ENCODE measurements around the gene SLC36A4. TPM values are rescaled to one million over a fixed set of nuclear protein-coding genes. Genes with fewer than 3 reads are reported as not detected.

The SLC36A4 gene
- polyA plus RNA-seq, 6 donors from 2014 or later: 23.6 to 35.4 (median 34.0) TPM

DNA sequence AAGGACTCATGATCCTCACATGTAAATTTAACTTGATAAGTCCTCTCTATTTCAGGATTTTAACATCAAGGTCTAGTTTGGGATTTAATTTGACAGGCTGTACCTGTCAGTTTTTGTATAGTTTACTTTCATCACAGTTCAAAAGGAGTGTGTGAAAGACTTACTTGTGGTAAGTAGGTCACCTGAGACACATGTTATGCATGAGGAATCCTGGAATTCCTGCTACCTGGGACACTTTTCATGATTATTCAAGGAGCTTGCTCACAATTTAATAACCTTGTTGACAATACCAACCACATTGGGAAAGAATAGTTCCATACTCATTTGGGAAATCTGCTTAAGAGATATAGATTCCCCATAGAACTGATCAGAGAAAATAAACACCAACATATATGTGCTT lies 15.8 kb upstream of the SLC36A4 start:
- Mint-ChIP-seq H3K36me3 (peaks cover 5% of the 10 kb centered on the region in 2 donors), H3K27me3 (peaks cover 7 to 17% (median 10%) of the 10 kb centered on the region in 3 donors), H3K4me1 (no peaks in the 10 kb centered on the region), H3K9me3 (peaks cover 3 to 8% (median 6%) of the 10 kb centered on the region in 7 donors), H3K27ac (no peak overlapping the region), H3K4me3 (no peak overlapping the region)
- ATAC-seq (ENCODE audit: low read depth in 2 of 2) (no peak), DNase-seq (no peak)

DNA sequence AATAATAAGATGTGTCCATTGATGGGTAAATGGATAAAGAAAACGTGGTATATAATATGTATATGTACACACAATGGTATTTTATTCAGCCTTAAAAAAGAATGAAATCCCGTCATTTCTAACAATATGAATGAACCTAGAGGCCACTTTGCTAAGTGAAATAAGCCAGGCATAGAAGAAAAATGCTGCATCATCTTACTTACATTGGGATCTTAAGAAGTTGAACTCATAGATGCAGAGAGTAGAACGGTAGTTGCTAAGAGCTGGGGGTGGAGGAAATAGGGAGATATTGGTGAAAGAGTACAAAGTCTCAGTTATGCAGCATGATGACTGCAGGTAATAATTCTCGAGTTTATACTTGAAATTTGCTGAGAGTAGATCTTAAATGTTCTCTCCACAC lies 14.3 kb upstream of the SLC36A4 start:
- H3K4me3 Mint-ChIP-seq: no peak overlapping the region
- H3K9me3 Mint-ChIP-seq: peaks cover 6 to 15% (median 12%) of the 10 kb centered on the region in 7 donors
- peaks cover 13 to 22% (median 19%) of the 10 kb centered on the region in 3 donors for H3K27me3 Mint-ChIP-seq

DNA sequence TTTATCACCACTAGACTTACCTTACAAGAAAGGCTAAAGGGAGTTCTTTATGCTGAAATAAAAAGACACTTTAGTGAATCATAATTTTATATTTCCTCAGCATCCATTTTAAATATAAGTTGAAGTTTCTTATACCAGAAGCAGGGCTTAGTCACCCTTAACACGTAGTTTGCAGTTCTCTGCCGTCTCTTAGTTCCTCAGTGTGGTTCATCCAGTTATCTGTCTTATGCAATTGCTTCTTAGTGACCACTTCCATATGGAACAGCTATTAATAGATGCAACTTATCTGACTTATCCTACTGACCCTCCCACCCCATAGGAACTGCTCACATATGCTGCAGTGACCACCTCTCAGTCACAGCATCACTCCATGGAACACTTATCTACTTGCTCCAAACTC lies 11.7 kb upstream of the SLC36A4 start:
- H3K4me3 Mint-ChIP-seq: no peak overlapping the region
- peaks cover 8 to 10% of the 10 kb centered on the region in 2 donors for H3K36me3 Mint-ChIP-seq
- peaks cover 6 to 15% (median 12%) of the 10 kb centered on the region in 7 donors for H3K9me3 Mint-ChIP-seq
- no peak for ATAC-seq (ENCODE audit: low read depth in 2 of 2)
- no peak overlapping the region for H3K27ac Mint-ChIP-seq
- no peaks in the 10 kb centered on the region for H3K4me1 Mint-ChIP-seq
- no peak for DNase-seq
- H3K27me3 Mint-ChIP-seq: peaks cover 26 to 35% (median 32%) of the 10 kb centered on the region in 3 donors

More for the DNA sequence above, 14.3 kb upstream of the SLC36A4 start:
- no peak for DNase-seq
- ATAC-seq (ENCODE audit: low read depth in 2 of 2): no peak
- H3K27ac Mint-ChIP-seq: no peak overlapping the region
- peaks cover 8 to 10% of the 10 kb centered on the region in 2 donors for H3K36me3 Mint-ChIP-seq
- H3K4me1 Mint-ChIP-seq: no peaks in the 10 kb centered on the region

DNA sequence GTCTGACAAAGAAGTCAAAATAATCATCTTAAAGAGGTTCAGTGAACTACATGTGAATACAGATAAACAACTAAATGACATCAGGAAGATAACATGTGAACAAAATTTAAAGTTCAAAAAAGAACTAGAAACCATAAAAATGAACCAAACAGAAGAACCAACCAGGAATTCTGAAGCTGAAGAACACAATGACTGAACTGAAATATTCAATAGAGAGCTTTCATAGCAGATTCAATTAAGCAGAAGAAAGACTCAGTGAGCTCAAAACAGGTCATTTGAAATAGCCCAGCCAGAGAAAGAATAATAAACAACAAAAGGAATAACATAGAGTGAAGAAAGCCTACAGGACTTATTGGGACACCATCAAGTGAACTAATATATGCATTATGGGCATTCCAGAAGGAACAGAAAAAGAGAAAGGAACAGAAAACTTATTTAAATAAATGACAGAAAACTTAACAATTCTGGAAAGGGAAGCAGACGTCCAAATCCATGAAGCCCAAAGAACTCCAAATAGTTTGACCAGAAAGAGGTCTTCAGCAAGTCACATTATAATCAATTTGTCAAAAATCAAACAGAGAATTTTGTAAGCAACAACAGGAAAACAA lies 11.0 kb upstream of the SLC36A4 start:
- no peak overlapping the region for H3K27ac Mint-ChIP-seq
- H3K27me3 Mint-ChIP-seq: peaks cover 26 to 36% (median 32%) of the 10 kb centered on the region in 3 donors
- H3K9me3 Mint-ChIP-seq: peaks cover 6 to 15% (median 12%) of the 10 kb centered on the region in 7 donors
- ATAC-seq (ENCODE audit: low read depth in 2 of 2) (no peak), DNase-seq (no peak)
- peaks cover 8 to 10% of the 10 kb centered on the region in 2 donors for H3K36me3 Mint-ChIP-seq
- H3K4me1 Mint-ChIP-seq: no peaks in the 10 kb centered on the region
- H3K4me3 Mint-ChIP-seq: no peak overlapping the region

DNA sequence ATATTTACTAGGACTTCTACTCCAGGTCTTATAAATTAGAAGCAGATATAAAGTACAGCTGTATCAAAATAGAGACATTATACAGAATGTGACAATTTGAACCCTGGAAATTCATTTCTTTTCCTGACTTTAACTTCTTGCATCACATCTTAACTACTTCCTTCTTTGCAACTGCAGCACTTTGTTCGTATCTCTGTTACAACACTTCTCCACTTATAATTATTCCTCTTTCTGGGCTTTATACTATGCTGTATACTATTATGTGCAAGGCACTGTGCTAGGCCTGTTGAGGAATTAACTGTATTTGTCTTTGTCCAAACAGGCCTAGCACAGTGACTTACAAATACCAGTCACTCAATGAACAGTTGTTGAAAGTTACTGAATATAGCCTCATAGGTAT lies 1.8 kb upstream of the SLC36A4 start:
- Mint-ChIP-seq H3K27me3 (peaks cover 4 to 17% (median 10%) of the 10 kb centered on the region in 3 donors), H3K36me3 (no peaks in the 10 kb centered on the region), H3K4me3 (peak overlapping the region in 4 of 8 donors; percentile 3 to 93 (median 45)), H3K27ac (no peak overlapping the region), H3K9me3 (no peaks in the 10 kb centered on the region), H3K4me1 (peaks cover 8 to 16% (median 10%) of the 10 kb centered on the region in 3 donors)
- DNase-seq: no peak
- no peak for ATAC-seq (ENCODE audit: low read depth in 2 of 2)

DNA sequence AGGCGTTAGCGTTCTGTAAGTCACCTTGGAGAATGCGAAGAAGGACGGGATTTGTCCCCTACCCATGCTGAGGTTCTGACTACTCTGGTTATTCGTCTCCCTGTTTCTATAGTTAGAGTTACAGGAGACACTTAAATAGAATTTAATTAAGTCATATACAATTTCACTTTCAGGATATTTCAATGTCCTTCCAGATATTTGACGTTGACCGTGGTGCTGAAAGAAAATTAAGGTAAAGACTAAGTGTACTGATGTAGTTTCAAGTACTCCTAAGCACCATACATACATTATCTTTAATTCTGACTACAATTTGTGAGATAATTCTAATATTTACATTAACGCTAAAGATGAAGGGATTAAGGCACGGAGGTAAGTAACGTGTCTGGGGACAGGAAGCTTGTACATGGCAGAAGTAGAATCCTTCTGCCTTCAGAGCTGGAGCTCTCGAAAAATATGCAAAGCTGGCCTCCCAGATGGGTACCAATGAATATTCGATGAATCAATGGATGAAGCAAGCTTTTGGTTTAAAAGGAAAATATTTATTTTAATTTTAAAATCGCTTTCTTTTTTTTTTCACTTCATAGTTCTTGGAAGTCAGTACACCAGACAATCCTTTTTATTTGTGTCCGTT lies 539 bp upstream of the SLC36A4 start:
- H3K27me3 Mint-ChIP-seq: peaks cover 0 to 16% (median 10%) of the 10 kb centered on the region in 3 donors
- ATAC-seq (ENCODE audit: low read depth in 2 of 2): no peak
- H3K4me3 Mint-ChIP-seq: peak overlapping the region; percentile 86 to 99 (median 94)
- H3K36me3 Mint-ChIP-seq: no peaks in the 10 kb centered on the region
- DNase-seq: no peak
- H3K27ac Mint-ChIP-seq: peak overlapping the region; percentile 79 to 98 (median 90)
- peaks cover 8 to 16% (median 10%) of the 10 kb centered on the region in 3 donors for H3K4me1 Mint-ChIP-seq
- H3K9me3 Mint-ChIP-seq: no peaks in the 10 kb centered on the region

DNA sequence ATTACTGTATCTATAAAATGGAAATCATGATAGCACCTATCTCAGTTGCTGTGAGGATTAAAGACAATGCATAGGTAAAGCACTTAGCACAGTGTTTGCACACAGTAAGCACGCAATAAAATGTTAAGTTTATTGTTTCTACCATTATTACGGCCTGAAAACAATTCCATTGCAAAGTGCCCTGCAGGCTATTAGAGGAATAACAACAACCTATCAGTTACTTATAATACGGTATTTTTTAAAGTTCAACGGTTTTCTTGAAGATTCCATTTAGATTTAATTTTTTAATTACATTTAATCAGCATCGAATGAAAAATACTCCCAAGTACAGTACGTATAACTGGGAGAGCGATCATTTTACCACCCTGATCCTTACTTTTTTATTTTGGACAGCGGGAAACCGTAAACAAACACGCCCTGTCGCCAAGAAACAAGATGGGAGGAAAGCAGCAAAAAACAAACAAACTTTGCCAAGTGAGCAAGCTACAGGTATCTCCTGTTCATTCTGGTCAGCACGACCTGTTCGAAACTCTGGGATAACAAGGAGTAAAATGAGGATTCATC lies 893 bp downstream of the SLC36A4 start:
- Mint-ChIP-seq H3K4me3 (peak overlapping the region; percentile 86 to 99 (median 94)), H3K9me3 (no peaks in the 10 kb centered on the region), H3K4me1 (peaks cover 13 to 19% (median 14%) of the 10 kb centered on the region in 3 donors), H3K36me3 (no peaks in the 10 kb centered on the region), H3K27ac (peak overlapping the region; percentile 79 to 99 (median 98)), H3K27me3 (peaks cover 0 to 10% (median 10%) of the 10 kb centered on the region in 3 donors)
- no peak for ATAC-seq (ENCODE audit: low read depth in 2 of 2)
- DNase-seq: peak; percentile 2

DNA sequence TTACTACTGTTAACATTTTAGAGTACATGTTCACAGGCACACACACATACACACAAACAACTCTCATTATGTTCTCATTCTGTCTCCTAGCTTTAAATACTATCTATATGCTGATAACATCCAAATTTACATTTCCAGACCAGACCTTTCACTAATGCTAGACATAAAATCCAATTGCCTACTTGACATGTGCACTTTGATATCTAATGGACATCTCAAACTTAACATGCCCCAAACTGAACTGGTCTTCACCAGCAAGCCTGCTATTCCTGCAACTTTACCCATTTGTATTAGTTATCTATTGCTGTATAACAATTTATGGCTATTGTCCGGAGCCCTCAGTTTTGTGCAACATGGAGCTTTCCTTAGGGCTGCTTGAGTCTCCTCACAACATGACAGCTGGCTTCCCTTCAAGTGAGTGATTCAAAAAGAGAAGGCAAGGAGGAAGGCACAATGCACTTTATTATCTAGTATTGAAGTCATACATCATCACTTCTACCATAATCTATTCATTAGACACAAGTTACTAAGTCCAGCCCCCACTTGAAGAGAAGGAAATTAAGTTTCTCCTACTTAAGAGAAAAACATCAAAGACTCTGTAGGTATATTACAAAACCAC lies 3.0 kb downstream of the SLC36A4 start:
- H3K27me3 Mint-ChIP-seq: no peaks in the 10 kb centered on the region
- peak overlapping the region in 1 of 8 donors; percentile 20 for H3K4me3 Mint-ChIP-seq
- no peaks in the 10 kb centered on the region for H3K9me3 Mint-ChIP-seq
- DNase-seq (no peak), ATAC-seq (ENCODE audit: low read depth in 2 of 2) (no peak)
- peaks cover 16 to 20% (median 17%) of the 10 kb centered on the region in 3 donors for H3K4me1 Mint-ChIP-seq
- H3K27ac Mint-ChIP-seq: peak overlapping the region in 2 of 6 donors; percentile 4 to 58
- no peaks in the 10 kb centered on the region for H3K36me3 Mint-ChIP-seq

DNA sequence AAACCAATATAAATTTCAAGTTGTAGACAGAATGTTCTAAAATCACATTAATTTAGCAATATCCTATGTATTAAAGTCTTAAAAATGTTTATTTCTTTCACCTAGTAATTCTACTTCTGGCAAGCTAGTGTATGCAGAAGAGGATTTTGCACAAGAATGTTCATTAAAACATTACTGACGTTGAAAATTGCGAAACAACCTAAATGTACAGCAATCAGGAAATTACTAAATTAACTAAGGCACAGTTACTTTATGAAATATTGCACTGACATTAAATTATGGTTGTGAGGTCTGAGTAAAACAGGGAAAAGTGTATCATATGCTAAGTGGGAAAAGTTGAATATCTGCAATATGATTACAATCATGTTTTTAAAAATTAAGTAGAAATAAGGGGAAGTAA lies 4.1 kb downstream of the SLC36A4 start:
- ATAC-seq (ENCODE audit: low read depth in 2 of 2): no peak
- H3K36me3 Mint-ChIP-seq: no peaks in the 10 kb centered on the region
- no peak for DNase-seq
- no peak overlapping the region for H3K4me3 Mint-ChIP-seq
- no peak overlapping the region for H3K27ac Mint-ChIP-seq
- H3K27me3 Mint-ChIP-seq: no peaks in the 10 kb centered on the region
- H3K9me3 Mint-ChIP-seq: no peaks in the 10 kb centered on the region
- peaks cover 16 to 20% (median 17%) of the 10 kb centered on the region in 3 donors for H3K4me1 Mint-ChIP-seq

DNA sequence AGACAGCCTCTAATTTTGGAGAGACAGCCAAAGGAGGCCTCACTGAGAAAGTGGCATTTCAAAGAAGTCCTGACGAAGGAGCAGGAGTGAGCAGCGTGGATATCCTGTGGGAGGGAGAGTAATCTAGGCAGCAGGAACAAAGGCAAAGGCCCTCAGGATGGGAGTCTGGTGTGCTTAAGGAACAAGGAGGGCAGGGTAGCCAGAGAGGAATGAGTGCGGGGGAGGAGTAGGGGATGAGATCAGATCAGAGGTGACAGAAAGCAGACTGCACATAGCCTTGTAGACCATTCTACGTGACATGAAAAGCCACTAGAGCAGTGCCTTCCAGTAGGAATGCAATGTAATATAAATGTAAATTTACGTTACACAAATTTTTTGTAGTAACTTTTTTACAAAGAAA lies 5.6 kb downstream of the SLC36A4 start:
- H3K4me1 Mint-ChIP-seq: peaks cover 13 to 16% (median 13%) of the 10 kb centered on the region in 3 donors
- H3K27me3 Mint-ChIP-seq: no peaks in the 10 kb centered on the region
- ATAC-seq (ENCODE audit: low read depth in 2 of 2) (no peak), DNase-seq (no peak)
- H3K4me3 Mint-ChIP-seq: no peak overlapping the region
- H3K27ac Mint-ChIP-seq: no peak overlapping the region
- H3K9me3 Mint-ChIP-seq: peaks cover 0 to 11% (median 7%) of the 10 kb centered on the region in 7 donors
- H3K36me3 Mint-ChIP-seq: peaks cover 9 to 11% of the 10 kb centered on the region in 2 donors

DNA sequence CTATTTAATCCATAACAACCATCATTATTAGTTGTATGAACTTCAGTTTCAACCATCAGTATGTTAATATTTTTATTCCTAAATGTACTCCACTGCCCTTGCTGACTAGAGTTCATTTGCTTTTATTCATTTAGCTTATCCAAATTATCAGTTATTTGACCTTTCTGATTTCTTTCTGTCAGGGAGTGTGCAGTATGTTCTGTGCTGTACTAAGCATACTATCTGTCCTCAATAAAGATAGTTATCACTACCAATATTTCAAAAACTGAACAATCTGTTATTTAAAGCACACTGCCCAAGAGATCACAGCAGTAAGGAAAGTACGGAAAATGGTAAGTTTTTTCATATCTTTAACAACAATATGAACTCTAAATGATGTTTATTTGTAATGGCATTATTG lies 8.3 kb downstream of the SLC36A4 start:
- no peak overlapping the region for H3K4me3 Mint-ChIP-seq
- ATAC-seq (ENCODE audit: low read depth in 2 of 2) (no peak), DNase-seq (no peak)
- H3K27me3 Mint-ChIP-seq: no peaks in the 10 kb centered on the region
- peaks cover 12 to 26% of the 10 kb centered on the region in 2 donors for H3K36me3 Mint-ChIP-seq
- peaks cover 0 to 14% (median 8%) of the 10 kb centered on the region in 7 donors for H3K9me3 Mint-ChIP-seq
- no peak overlapping the region for H3K27ac Mint-ChIP-seq
- peaks cover 5 to 10% (median 8%) of the 10 kb centered on the region in 3 donors for H3K4me1 Mint-ChIP-seq

DNA sequence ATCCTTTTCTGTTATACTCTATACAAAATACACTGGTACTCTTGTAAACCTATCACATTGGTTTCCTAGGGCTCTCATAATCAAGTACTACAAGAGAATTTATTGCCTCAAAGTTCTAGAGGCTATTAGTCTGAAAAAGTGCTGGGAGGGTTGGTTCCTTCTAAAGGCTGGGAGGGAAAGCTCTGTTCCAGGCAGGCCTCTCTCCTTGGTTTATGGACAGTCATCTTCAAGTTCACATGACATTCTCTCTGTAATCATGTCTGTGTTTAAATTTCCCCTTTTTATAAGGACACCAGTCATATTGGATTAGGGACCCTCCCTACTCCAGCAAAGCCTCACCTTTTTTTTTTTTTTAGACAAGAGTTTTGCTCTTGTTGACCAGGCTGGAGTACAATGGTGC lies 9.1 kb downstream of the SLC36A4 start:
- peaks cover 12 to 26% of the 10 kb centered on the region in 2 donors for H3K36me3 Mint-ChIP-seq
- ATAC-seq (ENCODE audit: low read depth in 2 of 2): no peak
- no peak for DNase-seq
- no peak overlapping the region for H3K4me3 Mint-ChIP-seq
- H3K4me1 Mint-ChIP-seq: peaks cover 5 to 10% (median 8%) of the 10 kb centered on the region in 3 donors
- H3K9me3 Mint-ChIP-seq: peaks cover 0 to 14% (median 8%) of the 10 kb centered on the region in 7 donors
- no peaks in the 10 kb centered on the region for H3K27me3 Mint-ChIP-seq
- peak overlapping the region in 1 of 6 donors; percentile 39 for H3K27ac Mint-ChIP-seq

DNA sequence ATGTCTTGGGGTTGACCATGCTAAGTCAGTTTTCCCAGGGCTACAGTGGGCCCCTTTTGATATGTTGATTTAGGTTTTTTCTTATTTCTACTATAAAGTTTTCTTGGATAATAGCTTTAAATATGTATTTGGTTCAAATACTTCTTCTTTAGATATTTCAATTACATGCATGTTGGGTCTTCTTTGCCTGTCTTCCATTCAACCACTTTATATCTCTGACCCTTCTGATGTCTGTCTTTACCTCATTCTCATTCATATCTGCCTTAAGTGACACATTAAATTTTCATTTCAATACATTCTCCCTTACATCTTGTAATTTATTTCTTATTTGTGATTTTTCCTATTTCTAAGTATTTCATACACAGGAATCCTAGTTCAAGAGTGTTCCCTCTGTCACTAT lies 10.5 kb downstream of the SLC36A4 start:
- H3K4me3 Mint-ChIP-seq: no peak overlapping the region
- peaks cover 0 to 14% (median 8%) of the 10 kb centered on the region in 7 donors for H3K9me3 Mint-ChIP-seq
- ATAC-seq (ENCODE audit: low read depth in 2 of 2) (no peak), DNase-seq (no peak)
- no peaks in the 10 kb centered on the region for H3K27me3 Mint-ChIP-seq
- H3K4me1 Mint-ChIP-seq: peaks cover 5 to 10% (median 7%) of the 10 kb centered on the region in 3 donors
- no peak overlapping the region for H3K27ac Mint-ChIP-seq
- peaks cover 12 to 30% of the 10 kb centered on the region in 2 donors for H3K36me3 Mint-ChIP-seq
